ENCODE data around the gene TRIM2. TPM values are rescaled to one million over a fixed set of nuclear protein-coding genes. Genes with fewer than 3 reads are reported as not detected.

TRIM2 gene
- total RNA-seq, 2 experiments from 2014 or later, result 0.63 to 1.4 TPM

- no peak overlapping the region for H3K4me3 Mint-ChIP-seq
- no peak for ATAC-seq
- ChIA-PET POLR2A (no interaction called here), CTCF (interaction anchor here (1.1 kb wide), 1 partner anchor 165 kb away, joined by 3 read pairs; no protein-coding TSS in a partner anchor)
- intact Hi-C loops (cut with micrococcal nuclease), result no loop called here
- H3K27me3 Mint-ChIP-seq, result no peaks in the 10 kb centered on the region
- H3K9me3 Mint-ChIP-seq, result no peaks in the 10 kb centered on the region
- H3K36me3 Mint-ChIP-seq (ENCODE audit: low read depth), result no peaks in the 10 kb centered on the region
- no peak for TF ChIP-seq CTCF (IDR thresholded peaks at IDR 0.05)
- H3K4me1 Mint-ChIP-seq (ENCODE audit: low read depth), result peaks cover 3% of the 10 kb centered on the region
- no peak overlapping the region for H3K27ac Mint-ChIP-seq
- no peak for DNase-seq
These were observed 88.9 kb downstream of the TRIM2 start for GRCh38 chr4:153292897-153293741.

- no peak for TF ChIP-seq CTCF (IDR thresholded peaks at IDR 0.05)
- intact Hi-C loops (cut with micrococcal nuclease), result no loop called here
- Mint-ChIP-seq H3K4me3 (no peak overlapping the region), H3K4me1 (ENCODE audit: low read depth) (no peaks in the 10 kb centered on the region), H3K27ac (no peak overlapping the region), H3K9me3 (no peaks in the 10 kb centered on the region), H3K27me3 (no peaks in the 10 kb centered on the region), H3K36me3 (ENCODE audit: low read depth) (no peaks in the 10 kb centered on the region)
- POLR2A ChIA-PET, result no interaction called here
- CTCF ChIA-PET, result interaction anchor here (1.1 kb wide), 2 partner anchors 24 to 166 kb away, joined by 3 read pairs; no protein-coding TSS in a partner anchor
- DNase-seq, result no peak
- ATAC-seq, result no peak
These were observed 89.5 kb downstream of the TRIM2 start for GRCh38 chr4:153293742-153294057.

- Mint-ChIP-seq H3K9me3 (peaks cover 6% of the 10 kb centered on the region), H3K36me3 (ENCODE audit: low read depth) (peaks cover 3% of the 10 kb centered on the region), H3K27ac (no peak overlapping the region), H3K27me3 (no peaks in the 10 kb centered on the region), H3K4me3 (no peak overlapping the region), H3K4me1 (ENCODE audit: low read depth) (no peaks in the 10 kb centered on the region)
- no peak for TF ChIP-seq CTCF (IDR thresholded peaks at IDR 0.05)
- intact Hi-C loops (cut with micrococcal nuclease), result no loop called here
- ATAC-seq (no peak), DNase-seq (no peak)
- CTCF ChIA-PET, result interaction anchor here (1.1 kb wide), 1 partner anchor 24 kb away, joined by 3 read pairs; no protein-coding TSS in a partner anchor
- POLR2A ChIA-PET, result no interaction called here
These were observed 90.4 kb downstream of the TRIM2 start for GRCh38 chr4:153294631-153295030.

- POLR2A ChIA-PET, result interaction anchor here (0.7 kb wide), 1 partner anchor 10 kb away, joined by 3 read pairs; no protein-coding TSS in a partner anchor
- no peak for TF ChIP-seq CTCF (IDR thresholded peaks at IDR 0.05)
- DNase-seq (no peak), ATAC-seq (no peak)
- no peaks in the 10 kb centered on the region for H3K27me3 Mint-ChIP-seq
- H3K36me3 Mint-ChIP-seq (ENCODE audit: low read depth), result peaks cover 5% of the 10 kb centered on the region
- peaks cover 10% of the 10 kb centered on the region for H3K9me3 Mint-ChIP-seq
- CTCF ChIA-PET, result no interaction called here
- intact Hi-C loops (cut with micrococcal nuclease), result no loop called here
- no peak overlapping the region for H3K27ac Mint-ChIP-seq
- H3K4me3 Mint-ChIP-seq, result no peak overlapping the region
- no peaks in the 10 kb centered on the region for H3K4me1 Mint-ChIP-seq (ENCODE audit: low read depth)
These were observed 91.0 kb downstream of the TRIM2 start for GRCh38 chr4:153295131-153295755.

Data from activated CD8-positive, alpha-beta T cell treated with anti-CD3 and anti-CD28 coated beads for 36 hours (primary cell).